GM19372 (cell line): ENCODE data around the gene ISYNA1.

Source experiments
- ATAC-seq: cut with Tn5 transposase; IDR thresholded peaks from one replicate; pipeline ENCODE4 v1.9.1; 2021; ENCODE audit warnings: mild to moderate bottlenecking, low read depth, moderate library complexity; ENCODE audit not compliant: unreplicated experiment

Gene ISYNA1

GRCh38 chr19:18437491-18438330 is at the start of gene ISYNA1:
Gene ISYNA1 (minus strand): TSS chr19:18438133. CDS start chr19:18437979, 154 bp downstream.
- ATAC-seq, result no peak

- ATAC-seq, result no peak
Observed at GRCh38 chr19:18486746-18487145, 48.8 kb upstream of the ISYNA1 start.

GRCh38 chr19:18484992-18485391 is 47.1 kb upstream of the ISYNA1 start:
- ATAC-seq, result no peak

- ATAC-seq, result no peak
Observed at GRCh38 chr19:18483119-18483890, 45.4 kb upstream of the ISYNA1 start.

- ATAC-seq, result no peak
Observed at GRCh38 chr19:18481505-18482222, 43.7 kb upstream of the ISYNA1 start.

- no peak for ATAC-seq
Observed at GRCh38 chr19:18480006-18480691, 42.2 kb upstream of the ISYNA1 start.

- peak; percentile 72 for ATAC-seq
Observed at GRCh38 chr19:18478545-18479311, 40.8 kb upstream of the ISYNA1 start.

GRCh38 chr19:18477974-18478373 is 40.0 kb upstream of the ISYNA1 start:
- ATAC-seq, result no peak

GRCh38 chr19:18477042-18477779 is 39.3 kb upstream of the ISYNA1 start:
- ATAC-seq, result no peak

GRCh38 chr19:18476507-18477041 is 38.6 kb upstream of the ISYNA1 start:
- no peak for ATAC-seq

GRCh38 chr19:18475762-18476331 is 37.9 kb upstream of the ISYNA1 start:
- no peak for ATAC-seq

GRCh38 chr19:18475004-18475453 is 37.1 kb upstream of the ISYNA1 start:
- no peak for ATAC-seq

GRCh38 chr19:18474366-18474887 is 36.5 kb upstream of the ISYNA1 start:
- no peak for ATAC-seq

GRCh38 chr19:18473706-18474087 is 35.8 kb upstream of the ISYNA1 start:
- ATAC-seq, result no peak

GRCh38 chr19:18473003-18473705 is 35.2 kb upstream of the ISYNA1 start:
- ATAC-seq, result no peak

GRCh38 chr19:18470787-18471186 is 32.9 kb upstream of the ISYNA1 start:
- no peak for ATAC-seq

GRCh38 chr19:18469069-18469846 is 31.3 kb upstream of the ISYNA1 start:
- ATAC-seq, result no peak
